ENCODE measurements around the gene FBXO11. TPM values are rescaled to one million over a fixed set of nuclear protein-coding genes. Genes with fewer than 3 reads are reported as not detected.

FBXO11 gene
- total RNA-seq, 3 donors from 2014 or later (not counting 1 experiment from before 2014, with no cell fraction given): 104 to 110 (median 105) TPM

DNA sequence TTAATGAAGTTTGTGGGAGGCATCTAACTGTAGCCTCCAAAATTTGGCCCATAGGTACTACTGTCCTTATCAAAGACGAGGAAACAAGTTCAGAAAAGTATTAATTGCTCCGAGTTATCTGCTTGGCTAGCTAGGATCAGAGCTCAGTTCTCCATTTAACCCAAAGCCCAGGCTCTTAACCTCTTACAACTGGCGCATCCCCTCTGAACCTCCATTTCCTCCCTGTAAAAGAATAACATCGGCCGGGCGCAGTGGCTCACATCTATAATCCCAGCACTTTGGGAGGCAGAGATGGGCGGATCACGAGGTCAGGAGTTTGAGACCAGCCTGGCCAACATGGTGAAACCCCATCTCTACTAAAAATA, 126.9 kb downstream of the FBXO11 start:
- TF ChIP-seq, protein P1, sequence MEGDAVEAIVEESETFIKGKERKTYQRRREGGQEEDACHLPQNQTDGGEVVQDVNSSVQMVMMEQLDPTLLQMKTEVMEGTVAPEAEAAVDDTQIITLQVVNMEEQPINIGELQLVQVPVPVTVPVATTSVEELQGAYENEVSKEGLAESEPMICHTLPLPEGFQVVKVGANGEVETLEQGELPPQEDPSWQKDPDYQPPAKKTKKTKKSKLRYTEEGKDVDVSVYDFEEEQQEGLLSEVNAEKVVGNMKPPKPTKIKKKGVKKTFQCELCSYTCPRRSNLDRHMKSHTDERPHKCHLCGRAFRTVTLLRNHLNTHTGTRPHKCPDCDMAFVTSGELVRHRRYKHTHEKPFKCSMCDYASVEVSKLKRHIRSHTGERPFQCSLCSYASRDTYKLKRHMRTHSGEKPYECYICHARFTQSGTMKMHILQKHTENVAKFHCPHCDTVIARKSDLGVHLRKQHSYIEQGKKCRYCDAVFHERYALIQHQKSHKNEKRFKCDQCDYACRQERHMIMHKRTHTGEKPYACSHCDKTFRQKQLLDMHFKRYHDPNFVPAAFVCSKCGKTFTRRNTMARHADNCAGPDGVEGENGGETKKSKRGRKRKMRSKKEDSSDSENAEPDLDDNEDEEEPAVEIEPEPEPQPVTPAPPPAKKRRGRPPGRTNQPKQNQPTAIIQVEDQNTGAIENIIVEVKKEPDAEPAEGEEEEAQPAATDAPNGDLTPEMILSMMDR (IDR thresholded peaks at IDR 0.05): no peak
- H3K36me3 Mint-ChIP-seq: no peaks in the 10 kb centered on the region
- Histone ChIP-seq H3K27ac (ENCODE audit: low read length) (no peak overlapping the region), H3K27me3 (ENCODE audit: control insufficient read depth, insufficient read depth, low read length) (no peaks in the 10 kb centered on the region), H3K4me1 (ENCODE audit: control insufficient read depth, insufficient read depth, low read length) (peaks cover 8% of the 10 kb centered on the region), H3K4me3 (ENCODE audit: low read length) (no peak overlapping the region), H3K9me3 (ENCODE audit: control insufficient read depth, insufficient read depth, low read length) (no peaks in the 10 kb centered on the region), H3K36me3 (ENCODE audit: control insufficient read depth, insufficient read depth, low read length) (no peaks in the 10 kb centered on the region)
- intact Hi-C loops (cut with micrococcal nuclease): no loop called here
- H3K27ac Mint-ChIP-seq: no peak overlapping the region
- ATAC-seq (no peak), DNase-seq (no peak)
- H3K27me3 Mint-ChIP-seq (ENCODE audit: low read depth in 2 of 2): peaks cover 0 to 3% of the 10 kb centered on the region in 2 donors
- no peaks in the 10 kb centered on the region for H3K9me3 Mint-ChIP-seq
- 95% methylated on average over 8 of the region's 8 CpGs for WGBS (ENCODE audit: insufficient coverage)
- no peak overlapping the region for H3K4me3 Mint-ChIP-seq
- H3K4me1 Mint-ChIP-seq: peaks cover 0 to 8% of the 10 kb centered on the region in 2 donors

DNA sequence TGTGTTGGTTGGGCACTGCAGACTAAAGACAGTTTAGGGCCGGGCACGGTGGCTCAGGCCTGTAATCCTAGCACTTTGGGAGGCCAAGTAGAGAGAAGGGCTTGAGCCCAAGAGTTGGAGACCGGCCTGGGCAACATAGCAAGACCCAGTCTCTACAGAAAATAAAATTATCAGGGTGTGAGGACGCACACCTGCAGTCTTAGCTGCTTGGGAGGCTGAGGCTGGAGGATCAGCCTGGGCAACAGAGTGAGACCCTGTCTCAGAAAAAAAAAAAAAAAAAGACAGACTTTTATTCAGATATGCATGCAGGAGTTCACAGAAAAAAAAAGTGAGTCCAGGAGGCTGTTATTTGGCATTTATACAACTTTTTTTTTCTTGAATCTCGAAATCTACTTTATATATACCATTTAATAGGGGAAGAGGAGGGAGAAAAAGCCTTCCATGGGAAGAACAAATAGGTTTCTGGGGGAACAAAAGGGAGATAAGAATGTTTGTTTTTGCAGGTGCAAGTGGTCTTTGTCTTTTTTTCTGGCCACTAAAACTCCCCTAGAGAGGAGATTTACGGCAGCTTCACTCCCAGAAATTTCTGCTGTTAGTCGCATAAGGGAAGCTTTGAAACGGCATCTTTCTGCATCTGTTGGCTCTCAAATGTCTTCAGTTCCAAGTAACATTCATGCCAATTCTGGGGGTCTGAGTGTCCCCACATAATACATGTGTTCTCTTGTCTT, 127.4 kb downstream of the FBXO11 start:
- no peak overlapping the region for H3K27ac ChIP-seq (ENCODE audit: low read length)
- no peak overlapping the region for H3K27ac Mint-ChIP-seq
- ATAC-seq (no peak), DNase-seq (no peak)
- 93% methylated on average over 7 of the region's 8 CpGs for WGBS (ENCODE audit: insufficient coverage)
- no peak overlapping the region for H3K4me3 ChIP-seq (ENCODE audit: low read length)
- H3K4me1 Mint-ChIP-seq: peaks cover 0 to 6% of the 10 kb centered on the region in 2 donors
- H3K36me3 Mint-ChIP-seq: no peaks in the 10 kb centered on the region
- H3K9me3 ChIP-seq (ENCODE audit: control insufficient read depth, insufficient read depth, low read length): no peaks in the 10 kb centered on the region
- H3K27me3 Mint-ChIP-seq (ENCODE audit: low read depth in 2 of 2): peaks cover 0 to 3% of the 10 kb centered on the region in 2 donors
- H3K36me3 ChIP-seq (ENCODE audit: control insufficient read depth, insufficient read depth, low read length): no peaks in the 10 kb centered on the region
- no peak overlapping the region for H3K4me3 Mint-ChIP-seq
- TF ChIP-seq, protein P1 (IDR thresholded peaks at IDR 0.05): no peak
- H3K27me3 ChIP-seq (ENCODE audit: control insufficient read depth, insufficient read depth, low read length): no peaks in the 10 kb centered on the region
- H3K4me1 ChIP-seq (ENCODE audit: control insufficient read depth, insufficient read depth, low read length): peaks cover 4% of the 10 kb centered on the region
- H3K9me3 Mint-ChIP-seq: no peaks in the 10 kb centered on the region
- intact Hi-C loops (cut with micrococcal nuclease): no loop called here

DNA sequence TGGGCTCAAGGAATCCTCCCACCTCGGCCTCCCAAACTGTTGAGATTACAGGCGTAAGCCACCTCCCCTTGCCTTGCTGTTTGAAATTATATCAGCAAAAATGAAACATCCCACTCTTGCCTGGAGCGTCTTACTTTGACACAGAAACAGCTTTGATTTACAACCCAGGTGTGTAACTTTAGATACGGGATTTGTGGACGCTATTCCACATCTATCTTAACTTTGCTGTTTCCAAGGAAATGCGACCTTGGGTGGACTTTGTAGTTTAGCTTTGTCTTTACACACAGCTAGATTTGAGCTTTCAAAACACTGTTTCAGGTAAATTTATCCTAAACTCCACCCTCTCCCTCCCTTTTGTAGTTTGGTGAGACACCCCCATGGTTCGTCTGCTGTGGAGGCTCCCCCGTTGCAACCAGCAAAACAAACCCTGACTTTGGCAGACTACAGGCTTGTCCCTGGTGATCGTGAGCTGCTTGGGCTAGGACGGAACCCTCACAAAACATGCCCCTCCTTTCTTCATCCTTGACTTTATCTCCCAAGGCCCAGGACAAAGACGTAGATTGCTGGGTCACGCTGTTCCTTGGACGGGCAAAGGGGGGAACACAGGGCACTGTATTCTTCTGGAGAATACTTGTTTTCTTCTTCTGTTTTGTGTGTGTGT, 128.9 kb downstream of the FBXO11 start:
- H3K27ac ChIP-seq (ENCODE audit: low read length): no peak overlapping the region
- H3K4me1 Mint-ChIP-seq: no peaks in the 10 kb centered on the region
- H3K9me3 ChIP-seq (ENCODE audit: control insufficient read depth, insufficient read depth, low read length): no peaks in the 10 kb centered on the region
- H3K27me3 Mint-ChIP-seq (ENCODE audit: low read depth in 2 of 2): peaks cover 0 to 3% of the 10 kb centered on the region in 2 donors
- no peak overlapping the region for H3K4me3 Mint-ChIP-seq
- 92% methylated on average over 13 of the region's 13 CpGs for WGBS (ENCODE audit: insufficient coverage)
- peaks cover 4% of the 10 kb centered on the region for H3K4me1 ChIP-seq (ENCODE audit: control insufficient read depth, insufficient read depth, low read length)
- DNase-seq (no peak), ATAC-seq (no peak)
- no peak overlapping the region for H3K4me3 ChIP-seq (ENCODE audit: low read length)
- H3K27me3 ChIP-seq (ENCODE audit: control insufficient read depth, insufficient read depth, low read length): no peaks in the 10 kb centered on the region
- H3K9me3 Mint-ChIP-seq: no peaks in the 10 kb centered on the region
- TF ChIP-seq, protein P1 (IDR thresholded peaks at IDR 0.05): no peak
- H3K27ac Mint-ChIP-seq: no peak overlapping the region
- intact Hi-C loops (cut with micrococcal nuclease): no loop called here
- H3K36me3 Mint-ChIP-seq: no peaks in the 10 kb centered on the region
- H3K36me3 ChIP-seq (ENCODE audit: control insufficient read depth, insufficient read depth, low read length): no peaks in the 10 kb centered on the region
